ENCODE measurements around the gene B4GALT2. TPM values are rescaled to one million over a fixed set of nuclear protein-coding genes. Genes with fewer than 3 reads are reported as not detected.

Gene B4GALT2
- total and polyA plus RNA-seq, 12 donors = 18.2 to 47.9 (median 28.0) TPM

- intact Hi-C loops (cut with DNase I) = no loop called here
- 77 to 97% (median 96%) methylated on average over 11 to 20 of the region's 20 CpGs for WGBS, 4 donors
- Histone ChIP-seq H3K27me3 (no peaks in the 10 kb centered on the region), H3K36me3 (replicated peaks in 1 of 2) (peaks cover 0 to 18% of the 10 kb centered on the region in 2 donors), H3K9me3 (replicated peaks in 1 of 3) (no peaks in the 10 kb centered on the region), H3K4me1 (replicated peaks in 1 of 2) (peaks cover 12 to 33% of the 10 kb centered on the region in 2 donors), H3K27ac (no peak overlapping the region), H3K4me3 (no peak overlapping the region)
- peak in 1 of 7 donors; percentile 70 for DNase-seq
- no peak for TF ChIP-seq POLR2A (IDR thresholded peaks at IDR 0.05)
- no peak for TF ChIP-seq CTCF (IDR thresholded peaks at IDR 0.05)
Observed at GRCh38 chr1:43981135-43981491, 2.1 kb downstream of the B4GALT2 start.

GRCh38 chr1:43981636-43982035 is 2.6 kb downstream of the B4GALT2 start:
- Histone ChIP-seq H3K36me3 (replicated peaks in 1 of 2) (peaks cover 0 to 13% of the 10 kb centered on the region in 2 donors), H3K4me1 (replicated peaks in 1 of 2) (peaks cover 7 to 27% of the 10 kb centered on the region in 2 donors)
- peak in 1 of 7 donors; percentile 15 for DNase-seq

GRCh38 chr1:43982241-43982640 is 3.2 kb downstream of the B4GALT2 start:
- Histone ChIP-seq H3K9me3 (replicated peaks in 1 of 3) (no peaks in the 10 kb centered on the region), H3K27ac (no peak overlapping the region), H3K4me1 (replicated peaks in 1 of 2) (peaks cover 7 to 21% of the 10 kb centered on the region in 2 donors), H3K4me3 (no peak overlapping the region), H3K27me3 (no peaks in the 10 kb centered on the region), H3K36me3 (replicated peaks in 1 of 2) (peaks cover 0 to 7% of the 10 kb centered on the region in 2 donors)
- intact Hi-C loops (cut with DNase I) = no loop called here
- WGBS, 4 donors = 90 to 97% (median 94%) methylated on average over 2 to 8 of the region's 8 CpGs
- no peak for DNase-seq
- TF ChIP-seq POLR2A (IDR thresholded peaks at IDR 0.05) (no peak), CTCF (IDR thresholded peaks at IDR 0.05) (no peak)

More at GRCh38 chr1:43981636-43982035, 2.6 kb downstream of the B4GALT2 start:
- H3K27ac ChIP-seq = no peak overlapping the region
- intact Hi-C loops (cut with DNase I) = no loop called here
- TF ChIP-seq CTCF (IDR thresholded peaks at IDR 0.05) (no peak), POLR2A (IDR thresholded peaks at IDR 0.05) (no peak)
- H3K4me3 ChIP-seq = no peak overlapping the region
- no peaks in the 10 kb centered on the region for H3K27me3 ChIP-seq
- no peaks in the 10 kb centered on the region for H3K9me3 ChIP-seq (replicated peaks in 1 of 3)
- WGBS, 4 donors = 94 to 97% (median 96%) methylated on average over 8 to 20 of the region's 20 CpGs

- DNase-seq = no peak
- intact Hi-C loops (cut with DNase I) = no loop called here
- Histone ChIP-seq H3K27me3 (no peaks in the 10 kb centered on the region), H3K4me3 (no peak overlapping the region), H3K27ac (no peak overlapping the region), H3K36me3 (replicated peaks in 1 of 2) (peaks cover 0 to 1% of the 10 kb centered on the region in 2 donors), H3K4me1 (replicated peaks in 1 of 2) (peaks cover 7 to 16% of the 10 kb centered on the region in 2 donors), H3K9me3 (replicated peaks in 1 of 3) (no peaks in the 10 kb centered on the region)
- 77 to 90% (median 88%) methylated on average over 15 of the region's 15 CpGs for WGBS, 4 donors
- TF ChIP-seq CTCF (IDR thresholded peaks at IDR 0.05) (no peak), POLR2A (IDR thresholded peaks at IDR 0.05) (no peak)
Observed at GRCh38 chr1:43982808-43983207, 3.8 kb downstream of the B4GALT2 start.

All from adrenal gland (tissue), 12 donors.